ENCODE results near the gene CCHCR1.

The CCHCR1 gene

DNA sequence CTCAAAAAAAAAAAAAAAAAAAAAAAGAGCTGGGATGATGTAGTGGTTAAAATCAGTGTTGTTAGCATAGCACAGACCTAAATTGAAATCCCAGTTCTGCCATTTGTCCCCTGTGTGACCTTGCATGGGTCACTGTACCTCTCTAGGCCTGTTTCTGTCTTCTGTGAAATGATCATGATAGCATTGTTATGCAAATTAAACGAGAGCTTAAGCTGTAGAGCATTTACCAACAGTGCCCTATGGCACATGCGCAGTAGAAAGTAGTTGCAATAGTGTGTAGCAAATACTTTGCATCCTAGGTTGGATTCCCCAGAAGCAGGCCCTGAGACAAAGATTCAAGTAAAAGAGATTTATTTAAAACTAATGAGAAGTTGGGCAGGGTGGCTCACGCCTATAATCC is 26.0 kb downstream of the CCHCR1 start:
- no peaks in the 10 kb centered on the region for H3K36me3 ChIP-seq (ENCODE audit: low read length)
- H2AFZ ChIP-seq (ENCODE audit: low read depth, low read length, severe bottlenecking), result no peak overlapping the region
- H3K27me3 ChIP-seq (ENCODE audit: low read length), result no peaks in the 10 kb centered on the region
- no peaks in the 10 kb centered on the region for H4K20me1 ChIP-seq (ENCODE audit: low read depth, low read length)
- no peaks in the 10 kb centered on the region for H3K9me3 ChIP-seq (ENCODE audit: insufficient read depth, low read length)
- H3K27ac ChIP-seq (ENCODE audit: low read depth, low read length), result no peak overlapping the region
- no peaks in the 10 kb centered on the region for H3F3A ChIP-seq (ENCODE audit: insufficient read depth)
- no peak overlapping the region for H3K9ac ChIP-seq (ENCODE audit: low read length)
- no peaks in the 10 kb centered on the region for H3K79me2 ChIP-seq (ENCODE audit: insufficient read depth, low read length)
- no peak for TF ChIP-seq EZH2phosphoT487 (conservative IDR thresholded peaks at IDR 0.05; ENCODE audit: low read length)
- TF ChIP-seq, protein P1, sequence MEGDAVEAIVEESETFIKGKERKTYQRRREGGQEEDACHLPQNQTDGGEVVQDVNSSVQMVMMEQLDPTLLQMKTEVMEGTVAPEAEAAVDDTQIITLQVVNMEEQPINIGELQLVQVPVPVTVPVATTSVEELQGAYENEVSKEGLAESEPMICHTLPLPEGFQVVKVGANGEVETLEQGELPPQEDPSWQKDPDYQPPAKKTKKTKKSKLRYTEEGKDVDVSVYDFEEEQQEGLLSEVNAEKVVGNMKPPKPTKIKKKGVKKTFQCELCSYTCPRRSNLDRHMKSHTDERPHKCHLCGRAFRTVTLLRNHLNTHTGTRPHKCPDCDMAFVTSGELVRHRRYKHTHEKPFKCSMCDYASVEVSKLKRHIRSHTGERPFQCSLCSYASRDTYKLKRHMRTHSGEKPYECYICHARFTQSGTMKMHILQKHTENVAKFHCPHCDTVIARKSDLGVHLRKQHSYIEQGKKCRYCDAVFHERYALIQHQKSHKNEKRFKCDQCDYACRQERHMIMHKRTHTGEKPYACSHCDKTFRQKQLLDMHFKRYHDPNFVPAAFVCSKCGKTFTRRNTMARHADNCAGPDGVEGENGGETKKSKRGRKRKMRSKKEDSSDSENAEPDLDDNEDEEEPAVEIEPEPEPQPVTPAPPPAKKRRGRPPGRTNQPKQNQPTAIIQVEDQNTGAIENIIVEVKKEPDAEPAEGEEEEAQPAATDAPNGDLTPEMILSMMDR (IDR thresholded peaks at IDR 0.05; ENCODE audit: insufficient read depth, low read length, poor library complexity, severe bottlenecking), result no peak
- no peak overlapping the region for H3K4me3 ChIP-seq (ENCODE audit: insufficient read depth, low read length, poor library complexity, severe bottlenecking)
- H3K9me2 ChIP-seq (replicated peaks; ENCODE audit: insufficient read depth, low read length), result no peaks in the 10 kb centered on the region
- H3K4me2 ChIP-seq (ENCODE audit: low read depth, low read length, poor library complexity, severe bottlenecking), result no peak overlapping the region

DNA sequence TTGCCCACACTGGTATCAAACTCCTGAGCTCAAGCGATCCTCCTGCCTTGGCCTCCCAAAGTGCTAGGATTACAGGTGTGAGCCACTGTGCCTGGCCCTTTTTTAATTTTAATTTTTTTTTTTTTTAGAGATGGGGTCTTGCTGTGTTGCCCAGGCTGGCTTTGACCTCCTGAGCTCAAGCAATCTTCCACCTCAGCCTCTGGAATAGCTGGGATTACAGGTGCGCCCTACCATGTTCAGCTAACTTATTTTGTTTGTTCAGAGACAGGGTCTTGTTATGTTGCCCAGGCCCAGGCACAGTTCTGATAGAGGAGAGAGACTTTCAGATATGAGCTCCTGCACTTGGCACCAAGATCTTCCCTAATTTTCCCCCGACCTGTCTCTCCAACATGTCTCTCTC is 26.9 kb downstream of the CCHCR1 start:
- no peaks in the 10 kb centered on the region for H3K9me3 ChIP-seq (ENCODE audit: insufficient read depth, low read length)

DNA sequence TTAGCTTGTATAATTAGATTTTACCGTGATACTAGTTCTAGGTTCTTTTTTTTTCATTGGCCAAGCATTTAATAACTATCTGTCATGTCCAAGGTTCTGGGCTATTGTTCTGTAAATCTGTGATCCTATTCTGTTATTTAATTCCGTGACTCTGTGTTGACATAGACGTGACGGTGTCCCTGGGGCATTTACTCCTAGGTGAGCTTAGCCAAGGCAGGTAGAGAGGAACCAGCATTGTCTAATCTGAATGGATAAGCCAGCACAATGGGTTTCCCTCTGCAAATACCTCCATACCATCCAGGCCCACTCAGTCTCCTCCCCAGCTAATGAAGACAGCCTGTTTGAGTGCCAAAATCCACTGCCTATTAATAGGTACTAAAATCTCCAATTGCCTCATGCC is 28.5 kb downstream of the CCHCR1 start:
- H3K36me3 ChIP-seq (ENCODE audit: low read length), result no peaks in the 10 kb centered on the region
- H2AFZ ChIP-seq (ENCODE audit: low read depth, low read length, severe bottlenecking), result no peak overlapping the region
- no peaks in the 10 kb centered on the region for H3K79me2 ChIP-seq (ENCODE audit: insufficient read depth, low read length)
- H3K9me3 ChIP-seq (ENCODE audit: insufficient read depth, low read length), result no peaks in the 10 kb centered on the region
- H3K9ac ChIP-seq (ENCODE audit: low read length), result no peak overlapping the region
- no peaks in the 10 kb centered on the region for H3F3A ChIP-seq (ENCODE audit: insufficient read depth)
- no peaks in the 10 kb centered on the region for H4K20me1 ChIP-seq (ENCODE audit: low read depth, low read length)
- H3K27ac ChIP-seq (ENCODE audit: low read depth, low read length), result no peak overlapping the region
- H3K4me3 ChIP-seq (ENCODE audit: insufficient read depth, low read length, poor library complexity, severe bottlenecking), result no peak overlapping the region
- H3K4me2 ChIP-seq (ENCODE audit: low read depth, low read length, poor library complexity, severe bottlenecking), result no peak overlapping the region
- no peaks in the 10 kb centered on the region for H3K9me2 ChIP-seq (replicated peaks; ENCODE audit: insufficient read depth, low read length)
- TF ChIP-seq, protein P1 (IDR thresholded peaks at IDR 0.05; ENCODE audit: insufficient read depth, low read length, poor library complexity, severe bottlenecking), result no peak
- no peak for TF ChIP-seq EZH2phosphoT487 (conservative IDR thresholded peaks at IDR 0.05; ENCODE audit: low read length)
- no peaks in the 10 kb centered on the region for H3K27me3 ChIP-seq (ENCODE audit: low read length)

More for the DNA sequence above, 26.9 kb downstream of the CCHCR1 start:
- no peaks in the 10 kb centered on the region for H3K36me3 ChIP-seq (ENCODE audit: low read length)
- H2AFZ ChIP-seq (ENCODE audit: low read depth, low read length, severe bottlenecking), result no peak overlapping the region
- no peaks in the 10 kb centered on the region for H3F3A ChIP-seq (ENCODE audit: insufficient read depth)
- H3K9me2 ChIP-seq (replicated peaks; ENCODE audit: insufficient read depth, low read length), result no peaks in the 10 kb centered on the region
- H3K27me3 ChIP-seq (ENCODE audit: low read length), result no peaks in the 10 kb centered on the region
- no peaks in the 10 kb centered on the region for H3K79me2 ChIP-seq (ENCODE audit: insufficient read depth, low read length)
- no peak overlapping the region for H3K4me2 ChIP-seq (ENCODE audit: low read depth, low read length, poor library complexity, severe bottlenecking)
- TF ChIP-seq, protein P1 (IDR thresholded peaks at IDR 0.05; ENCODE audit: insufficient read depth, low read length, poor library complexity, severe bottlenecking), result no peak
- no peak for TF ChIP-seq EZH2phosphoT487 (conservative IDR thresholded peaks at IDR 0.05; ENCODE audit: low read length)
- no peak overlapping the region for H3K27ac ChIP-seq (ENCODE audit: low read depth, low read length)
- no peaks in the 10 kb centered on the region for H4K20me1 ChIP-seq (ENCODE audit: low read depth, low read length)
- no peak overlapping the region for H3K9ac ChIP-seq (ENCODE audit: low read length)
- H3K4me3 ChIP-seq (ENCODE audit: insufficient read depth, low read length, poor library complexity, severe bottlenecking), result no peak overlapping the region
